ENCODE data around the gene ACTA2. TPM values are rescaled to one million over a fixed set of nuclear protein-coding genes. Genes with fewer than 3 reads are reported as not detected.

Gene ACTA2
- total RNA-seq, 4 donors from 2014 or later, result 5,887 to 9,086 (median 7,887) TPM

GRCh38 chr10:88901206-88901983 is 51.2 kb downstream of the ACTA2 start:
- no peak for TF ChIP-seq POLR2A (IDR thresholded peaks at IDR 0.05)
- TF ChIP-seq EP300 (IDR thresholded peaks at IDR 0.05), result no peak
- Histone ChIP-seq H3K9me3 (no peaks in the 10 kb centered on the region), H3K27me3 (no peaks in the 10 kb centered on the region), H3K4me1 (peaks cover 0 to 23% (median 3%) of the 10 kb centered on the region in 3 donors), H3K36me3 (no peaks in the 10 kb centered on the region), H3K4me3 (no peak overlapping the region), H3K27ac (peak overlapping the region in 2 of 4 donors; percentile 10 to 44)
- no peak for ATAC-seq
- 88% methylated on average over 1 of the region's 1 CpG for WGBS, 2 donors (ENCODE audit: low coverage in 1 of 2)

- ATAC-seq, result no peak
- no peak for TF ChIP-seq CTCF (IDR thresholded peaks at IDR 0.05)
- Histone ChIP-seq H3K4me1 (peaks cover 0 to 26% (median 3%) of the 10 kb centered on the region in 3 donors), H3K27ac (no peak overlapping the region), H3K27me3 (no peaks in the 10 kb centered on the region), H3K9me3 (no peaks in the 10 kb centered on the region), H3K4me3 (no peak overlapping the region), H3K36me3 (no peaks in the 10 kb centered on the region)
- 58% methylated on average over 2 of the region's 2 CpGs for WGBS, 2 donors (ENCODE audit: low coverage in 1 of 2)
These were observed 52.7 kb downstream of the ACTA2 start for GRCh38 chr10:88899886-88900285.

DNA sequence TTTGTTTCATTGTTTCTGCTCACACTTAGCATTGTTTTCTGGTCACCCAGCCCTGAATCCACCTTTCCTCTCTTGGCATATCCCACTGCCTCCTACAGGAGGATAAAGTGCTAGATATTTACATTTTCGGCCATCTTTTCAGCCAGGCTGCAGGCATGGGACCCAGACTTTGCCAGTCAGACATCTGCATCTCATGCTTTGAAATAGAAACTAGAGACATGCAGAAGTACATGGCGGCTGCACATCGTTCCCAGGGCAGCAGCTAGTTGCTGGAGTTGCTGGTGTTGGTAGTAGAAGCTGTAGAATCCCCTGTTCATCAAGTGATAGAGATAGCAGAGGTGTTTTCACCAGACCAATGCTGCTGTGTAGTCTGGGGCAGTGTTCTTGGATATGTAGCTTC is 53.8 kb downstream of the ACTA2 start:
- Histone ChIP-seq H3K9me3 (no peaks in the 10 kb centered on the region), H3K36me3 (no peaks in the 10 kb centered on the region), H3K27ac (no peak overlapping the region), H3K4me1 (peaks cover 0 to 26% (median 3%) of the 10 kb centered on the region in 3 donors), H3K4me3 (no peak overlapping the region), H3K27me3 (no peaks in the 10 kb centered on the region)
- TF ChIP-seq POLR2AphosphoS5 (IDR thresholded peaks at IDR 0.05) (no peak), POLR2A (IDR thresholded peaks at IDR 0.05) (no peak), CTCF (IDR thresholded peaks at IDR 0.05) (no peak), EP300 (IDR thresholded peaks at IDR 0.05) (no peak)
- no peak for ATAC-seq
- 80 to 92% methylated on average over 2 to 3 of the region's 3 CpGs for WGBS, 2 donors (ENCODE audit: low coverage in 1 of 2)

DNA sequence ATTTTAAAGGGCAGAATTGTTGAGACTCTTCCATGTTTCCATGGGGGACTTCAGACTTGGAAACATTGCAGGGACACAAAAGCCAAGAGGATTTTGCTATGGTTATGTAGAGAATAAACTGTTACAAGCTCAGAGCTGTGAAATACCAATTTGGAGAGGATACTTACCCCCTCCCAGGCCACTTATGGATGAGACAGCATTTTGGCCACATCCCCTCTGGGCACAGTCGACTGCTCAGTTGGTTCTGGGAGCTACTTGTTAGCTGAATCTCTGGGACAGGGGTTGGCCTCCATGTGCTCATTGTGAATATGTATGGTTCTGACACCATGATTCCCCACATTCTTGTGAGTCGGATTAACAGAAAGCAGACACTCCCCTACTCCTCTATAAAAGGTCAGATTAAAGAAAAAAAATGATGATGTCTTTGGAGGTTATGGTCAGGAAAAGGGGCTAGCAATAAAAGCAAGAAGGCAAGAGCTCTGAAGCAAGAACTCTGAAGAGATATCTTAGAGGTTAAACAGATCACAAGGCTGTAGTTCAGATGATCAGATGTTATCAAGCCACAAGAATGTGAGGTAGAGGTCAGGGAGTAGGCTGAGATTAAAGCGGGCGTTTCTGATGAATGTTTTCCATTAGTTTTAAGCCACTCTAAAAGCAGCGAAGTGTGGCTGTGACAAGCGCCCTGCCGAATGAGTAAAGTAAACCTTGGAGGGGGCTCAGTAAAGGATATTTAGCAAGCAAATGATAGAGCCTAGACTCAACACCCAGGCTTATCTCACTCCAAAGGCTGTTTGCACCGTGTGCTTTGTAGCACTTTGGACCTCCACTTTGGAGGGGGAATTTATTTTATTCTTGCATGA is 55.3 kb downstream of the ACTA2 start:
- peak overlapping the region in 3 of 4 donors; percentile 61 to 71 (median 64) for H3K27ac ChIP-seq
- H3K36me3 ChIP-seq, result no peaks in the 10 kb centered on the region
- ATAC-seq, result no peak
- TF ChIP-seq POLR2A (IDR thresholded peaks at IDR 0.05) (no peak), CTCF (IDR thresholded peaks at IDR 0.05) (no peak), POLR2AphosphoS5 (IDR thresholded peaks at IDR 0.05) (no peak), EP300 (IDR thresholded peaks at IDR 0.05) (no peak)
- H3K4me1 ChIP-seq, result peaks cover 0 to 30% (median 3%) of the 10 kb centered on the region in 3 donors
- H3K27me3 ChIP-seq, result no peaks in the 10 kb centered on the region
- no peak overlapping the region for H3K4me3 ChIP-seq
- H3K9me3 ChIP-seq, result no peaks in the 10 kb centered on the region
- 43 to 62% methylated on average over 7 to 8 of the region's 8 CpGs for WGBS, 2 donors (ENCODE audit: low coverage in 1 of 2)

GRCh38 chr10:88896372-88896993 is 56.1 kb downstream of the ACTA2 start:
- no peaks in the 10 kb centered on the region for H3K9me3 ChIP-seq
- H3K4me3 ChIP-seq, result no peak overlapping the region
- TF ChIP-seq CTCF (IDR thresholded peaks at IDR 0.05), result no peak
- TF ChIP-seq POLR2AphosphoS5 (IDR thresholded peaks at IDR 0.05), result no peak
- TF ChIP-seq POLR2A (IDR thresholded peaks at IDR 0.05), result no peak
- no peak for TF ChIP-seq EP300 (IDR thresholded peaks at IDR 0.05)
- H3K36me3 ChIP-seq, result no peaks in the 10 kb centered on the region
- no peak for ATAC-seq
- H3K27ac ChIP-seq, result peak overlapping the region in 3 of 4 donors; percentile 61 to 71 (median 64)
- peaks cover 0 to 31% (median 3%) of the 10 kb centered on the region in 3 donors for H3K4me1 ChIP-seq
- WGBS, 2 donors (ENCODE audit: low coverage in 1 of 2), result 26 to 78% methylated on average over 2 to 4 of the region's 4 CpGs
- no peaks in the 10 kb centered on the region for H3K27me3 ChIP-seq
